Body of pancreas (tissue), 4 donors: ENCODE data around the gene WNK1. TPM values are rescaled to one million over a fixed set of nuclear protein-coding genes. Genes with fewer than 3 reads are reported as not detected.

Experiments
- ATAC-seq: fragments of 150-250 bp; one replicate; pipeline ENCODE4 v1.9.1; 2016
- DNase-seq, 4 donors: peaks; one replicate each; pipeline ENCODE4 v3.0.0-alpha.2; 2019
- H3K27ac ChIP-seq, 4 donors: fragments of 200-600 bp; sonication (generic); 1 replicate in 3 of 4; 2 replicates in 1 of 4; pipeline versions ENCODE4 v1.5.1 to v1.6.1; 2016 to 2019; ENCODE audit warnings: mild to moderate bottlenecking in 1 of 4, mixed read lengths in 1 of 4, moderate library complexity in 1 of 4
- H3K27me3 ChIP-seq, 2 donors: fragments of 200-600 bp; sonication (generic); one replicate each; pipeline ENCODE4 v1.6.0; 2016; ENCODE audit warnings: mild to moderate bottlenecking in 1 of 2
- H3K36me3 ChIP-seq, 2 donors: fragments of 200-600 bp; sonication (generic); replicated peaks in 1 of 2; 2 replicates each; pipeline ENCODE4 v1.5.1; 2016; ENCODE audit warnings: low read depth in 2 of 2; ENCODE audit not compliant: insufficient read depth in 1 of 2
- H3K4me1 ChIP-seq: fragments of 200-600 bp; sonication (generic); one replicate; pipeline ENCODE4 v1.6.0; 2016
- H3K4me3 ChIP-seq, 2 donors: fragments of 200-600 bp; sonication (generic); 1 replicate in 1 of 2; 2 replicates in 1 of 2; pipeline ENCODE4 v1.5.1; 2016 to 2019
- H3K9me3 ChIP-seq, 3 donors: fragments of 200-600 bp; sonication (generic); 1 replicate in 2 of 3; 2 replicates in 1 of 3; pipeline ENCODE4 v1.5.1; 2016
- CTCF ChIP-seq, 7 experiments: fragments of 450-650 bp in 4 of 7; fragments of 200-600 bp in 3 of 7; sonication (generic) in 3 of 7; IDR thresholded peaks; one replicate each; pipeline ENCODE4 v1.5.1; 2016 to 2019; ENCODE audit warnings: antibody characterized with exemption in 7 of 7
- POLR2A ChIP-seq, 3 donors: fragments of 450-650 bp; IDR thresholded peaks; one replicate each; pipeline ENCODE4 v1.6.1; 2016; ENCODE audit warnings: antibody characterized with exemption in 3 of 3, mild to moderate bottlenecking in 2 of 3
- WGBS, 2 donors: methylation state at CpG; one replicate each; pipeline ENCODE4 v1.1.5; 2017; 5-methylcytosine and 5-hydroxymethylcytosine counted together
- intact Hi-C: fragments of 100-400 bp; cut with DNase I; formaldehyde crosslinking; loops from one replicate; pipeline ENCODE4 v1.15.1; 2023
- total RNA-seq, 2 donors: library from RNA; depleted of rRNA; stranded (reverse); fragments of >200 nt; gene quantifications; one replicate each; pipeline ENCODE4 v1.1.0, GENCODE V29; 2016

Gene WNK1
- total RNA-seq, 2 donors from 2014 or later = 56.6 to 96.6 TPM

DNA sequence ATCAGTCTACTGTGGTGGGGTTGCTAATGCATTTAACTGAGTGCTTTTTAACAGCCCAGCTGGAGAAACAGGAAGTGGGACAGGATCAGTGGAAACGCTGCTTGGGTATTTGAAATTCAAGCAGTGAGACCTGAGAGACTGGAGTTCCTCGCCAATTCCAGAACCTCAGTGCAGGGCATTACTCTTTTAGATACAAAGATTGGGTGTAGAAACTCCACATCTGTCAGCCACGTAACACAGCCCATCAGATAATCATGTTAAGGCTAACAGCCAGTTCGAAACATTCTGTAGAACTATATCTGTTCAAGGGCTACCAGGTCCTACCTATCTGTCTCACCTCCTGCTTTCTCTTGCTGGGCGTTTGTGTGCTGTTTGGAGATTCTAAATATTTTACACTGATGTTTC is 151.6 kb downstream of the WNK1 start:
- Histone ChIP-seq H3K4me1 (no peaks in the 10 kb centered on the region), H3K4me3 (no peak overlapping the region), H3K36me3 (peaks cover 0 to 18% of the 10 kb centered on the region in 2 donors), H3K9me3 (no peaks in the 10 kb centered on the region), H3K27me3 (no peaks in the 10 kb centered on the region), H3K27ac (no peak overlapping the region)
- TF ChIP-seq POLR2A (IDR thresholded peaks at IDR 0.05) (no peak), CTCF (IDR thresholded peaks at IDR 0.05) (no peak)
- intact Hi-C loops = no loop called here
- ATAC-seq (no peak), DNase-seq (no peak)
- WGBS, 2 donors = 34 to 50% methylated on average over 5 of the region's 5 CpGs

- DNase-seq (peak in 1 of 4 donors; percentile 6), ATAC-seq (no peak)
- no peak overlapping the region for H3K4me3 ChIP-seq
- H3K9me3 ChIP-seq = no peaks in the 10 kb centered on the region
- 84 to 92% methylated on average over 9 of the region's 9 CpGs for WGBS, 2 donors
- H3K27ac ChIP-seq = no peak overlapping the region
- H3K36me3 ChIP-seq = peaks cover 0 to 15% of the 10 kb centered on the region in 2 donors
- no peaks in the 10 kb centered on the region for H3K27me3 ChIP-seq
- TF ChIP-seq POLR2A (IDR thresholded peaks at IDR 0.05) = no peak
- TF ChIP-seq CTCF (IDR thresholded peaks at IDR 0.05) = no peak
- H3K4me1 ChIP-seq = no peaks in the 10 kb centered on the region
- intact Hi-C loops = no loop called here
Measured at GRCh38 chr12:905261-906031, 153.1 kb downstream of the WNK1 start.

DNA sequence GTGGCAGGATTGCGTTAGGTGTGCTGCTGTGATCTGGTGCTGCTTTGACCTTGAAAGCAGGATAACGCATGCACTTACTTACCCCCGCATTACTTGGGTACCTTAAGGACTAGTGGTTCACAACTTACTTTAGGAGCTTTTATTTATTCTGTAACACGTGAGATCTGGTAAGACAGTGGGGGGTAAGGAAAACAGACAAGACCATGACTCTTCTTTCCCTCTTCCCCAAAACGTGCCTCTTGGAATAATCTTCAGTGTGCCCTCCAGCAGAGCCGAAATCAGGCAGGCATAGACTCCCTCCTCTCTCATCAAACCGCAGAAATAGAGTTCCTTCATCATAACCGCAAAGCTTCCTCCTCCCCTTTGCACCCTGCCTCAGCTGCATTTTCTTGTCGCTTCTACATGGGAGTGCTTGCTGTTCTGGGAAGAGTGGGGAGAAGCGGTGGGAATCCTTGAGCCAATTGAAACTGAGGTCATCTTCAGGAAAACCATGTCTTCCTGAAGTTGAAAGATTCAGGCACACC is 153.7 kb downstream of the WNK1 start:
- H3K4me1 ChIP-seq = peaks cover 2% of the 10 kb centered on the region
- no peaks in the 10 kb centered on the region for H3K27me3 ChIP-seq
- no peak overlapping the region for H3K4me3 ChIP-seq
- DNase-seq (no peak), ATAC-seq (no peak)
- H3K36me3 ChIP-seq = peaks cover 0 to 12% of the 10 kb centered on the region in 2 donors
- intact Hi-C loops = no loop called here
- H3K27ac ChIP-seq = no peak overlapping the region
- no peak for TF ChIP-seq CTCF (IDR thresholded peaks at IDR 0.05)
- no peak for TF ChIP-seq POLR2A (IDR thresholded peaks at IDR 0.05)
- no peaks in the 10 kb centered on the region for H3K9me3 ChIP-seq
- 85 to 87% methylated on average over 10 of the region's 10 CpGs for WGBS, 2 donors

GRCh38 chr12:907413-908185 is 155.2 kb downstream of the WNK1 start:
- Histone ChIP-seq H3K4me1 (peaks cover 7% of the 10 kb centered on the region), H3K27me3 (no peaks in the 10 kb centered on the region), H3K9me3 (no peaks in the 10 kb centered on the region), H3K27ac (no peak overlapping the region), H3K4me3 (no peak overlapping the region), H3K36me3 (peaks cover 0 to 10% of the 10 kb centered on the region in 2 donors)
- WGBS, 2 donors = 76 to 86% methylated on average over 16 of the region's 16 CpGs
- intact Hi-C loops = no loop called here
- DNase-seq (no peak), ATAC-seq (no peak)
- TF ChIP-seq CTCF (IDR thresholded peaks at IDR 0.05) (no peak), POLR2A (IDR thresholded peaks at IDR 0.05) (no peak)
